Neuronal stem cell (in vitro differentiated cells): ENCODE results near the gene TWF2.

Experiments
- DNase-seq: peaks from one replicate; pipeline ENCODE4 v3.0.0-alpha.2; 2013; ENCODE audit warnings: low spot score
- H2AFZ ChIP-seq: one replicate; pipeline ENCODE4 v1.6.1; 2013; ENCODE audit warnings: mild to moderate bottlenecking, low read length, inconsistent platforms
- H2AK5ac ChIP-seq: 2 replicates; pipeline ENCODE4 v1.6.1; 2013; ENCODE audit warnings: low read depth, mild to moderate bottlenecking, inconsistent platforms, low read length, moderate library complexity, mixed read lengths
- H2BK120ac ChIP-seq: 2 replicates; pipeline ENCODE4 v1.6.1; 2013; ENCODE audit warnings: low read depth, mild to moderate bottlenecking, inconsistent platforms, low read length, moderate library complexity, mixed read lengths
- H2BK12ac ChIP-seq: one replicate; pipeline ENCODE4 v1.6.1; 2013; ENCODE audit warnings: low read length, inconsistent platforms
- H2BK15ac ChIP-seq: 2 replicates; pipeline ENCODE4 v1.6.1; 2013; ENCODE audit warnings: mild to moderate bottlenecking, low read length, inconsistent platforms, mixed read lengths
- H2BK5ac ChIP-seq: one replicate; pipeline ENCODE4 v1.6.1; 2013; ENCODE audit warnings: inconsistent platforms, mild to moderate bottlenecking, low read length, moderate library complexity
- H3K14ac ChIP-seq: one replicate; pipeline ENCODE4 v1.6.1; 2013; ENCODE audit warnings: low read length, inconsistent platforms
- H3K18ac ChIP-seq: 2 replicates; pipeline ENCODE4 v1.6.1; 2013; ENCODE audit warnings: low read length, inconsistent platforms
- H3K23ac ChIP-seq: 2 replicates; pipeline ENCODE4 v1.6.1; 2013; ENCODE audit warnings: low read depth, mild to moderate bottlenecking, mixed read lengths, low read length, inconsistent platforms; ENCODE audit not compliant: poor library complexity
- H3K27ac ChIP-seq: replicated peaks from 3 replicates; pipeline ENCODE4 v1.5.1; 2013; ENCODE audit warnings: low read length, inconsistent platforms
- H3K27me3 ChIP-seq, 3 experiments: 2 replicates each; pipeline ENCODE4 v1.6.1; 2013; ENCODE audit warnings: low read length in 3 of 3, mild to moderate bottlenecking in 2 of 3, inconsistent platforms in 1 of 3, low read depth in 1 of 3, mixed read lengths in 1 of 3, moderate library complexity in 1 of 3; ENCODE audit not compliant: control insufficient read depth in 3 of 3, insufficient read depth in 3 of 3
- H3K36me3 ChIP-seq, 2 donors: replicated peaks in 1 of 2; 2 replicates each; pipeline ENCODE4 v1.6.1; 2013; ENCODE audit warnings: low read length in 2 of 2; ENCODE audit not compliant: control insufficient read depth in 2 of 2, insufficient read depth in 2 of 2
- H3K4ac ChIP-seq: 2 replicates; pipeline ENCODE4 v1.6.1; 2013; ENCODE audit warnings: inconsistent platforms, mild to moderate bottlenecking, low read length, moderate library complexity
- H3K4me1 ChIP-seq, 2 donors: 1 replicate in 1 of 2; 2 replicates in 1 of 2; pipeline ENCODE4 v1.6.1; 2013; ENCODE audit warnings: low read length in 2 of 2, low read depth in 1 of 2; ENCODE audit not compliant: control insufficient read depth in 2 of 2, insufficient read depth in 1 of 2
- H3K4me2 ChIP-seq: one replicate; pipeline ENCODE4 v1.6.1; 2013; ENCODE audit warnings: mild to moderate bottlenecking, low read length, inconsistent platforms; ENCODE audit not compliant: insufficient read depth, poor library complexity, severe bottlenecking
- H3K4me3 ChIP-seq, 2 donors: 2 replicates each; pipeline ENCODE4 v1.5.1; 2013; ENCODE audit warnings: low read length in 2 of 2, mild to moderate bottlenecking in 2 of 2, inconsistent platforms in 1 of 2, moderate library complexity in 1 of 2
- H3K79me1 ChIP-seq: one replicate; pipeline ENCODE4 v1.6.1; 2013; ENCODE audit warnings: low read depth, mild to moderate bottlenecking, inconsistent platforms, low read length, moderate library complexity
- H3K9ac ChIP-seq: one replicate; pipeline ENCODE4 v1.6.1; 2013; ENCODE audit warnings: mild to moderate bottlenecking, low read depth, low read length, inconsistent platforms; ENCODE audit not compliant: poor library complexity
- H3K9me3 ChIP-seq, 2 donors: replicated peaks in 1 of 2; 2 replicates each; pipeline versions ENCODE3 to v1.6.1; 2013; ENCODE audit warnings: low read length in 2 of 2, mild to moderate bottlenecking in 2 of 2, inconsistent platforms in 1 of 2, low read depth in 1 of 2, mixed read lengths in 1 of 2, moderate library complexity in 1 of 2; ENCODE audit not compliant: control insufficient read depth in 2 of 2, insufficient read depth in 1 of 2
- H4K8ac ChIP-seq: one replicate; pipeline ENCODE4 v1.6.1; 2013; ENCODE audit warnings: low read depth, mild to moderate bottlenecking, inconsistent platforms, low read length, moderate library complexity
- H4K91ac ChIP-seq: one replicate; pipeline ENCODE4 v1.6.1; 2013; ENCODE audit warnings: low read length, low read depth, mild to moderate bottlenecking, inconsistent platforms; ENCODE audit not compliant: poor library complexity
- WGBS, 2 donors: extraction: QIAGEN DNeasy Blood & Tissue Kit; methylation state at CpG; one replicate each; pipeline ENCODE4 v1.1.7; 2013; ENCODE audit warnings: missing lambda C conversion rate in 2 of 2, mixed read lengths in 1 of 2; ENCODE audit not compliant: insufficient read length in 2 of 2, insufficient replicate concordance in 1 of 2; ENCODE audit errors: extremely low coverage in 2 of 2; 5-methylcytosine and 5-hydroxymethylcytosine counted together

TWF2 gene

GRCh38 chr3:52269776-52270175 is 30.8 kb upstream of the TWF2 start:
- Histone ChIP-seq H3K79me1 (peaks cover 9% of the 10 kb centered on the region), H4K91ac (no peak overlapping the region), H2BK120ac (no peak overlapping the region), H3K14ac (no peak overlapping the region), H3K23ac (no peak overlapping the region), H3K4ac (no peak overlapping the region), H3K4me1 (no peaks in the 10 kb centered on the region), H2BK5ac (no peak overlapping the region), H3K4me2 (no peak overlapping the region), H3K18ac (no peak overlapping the region), H4K8ac (no peak overlapping the region), H3K36me3 (peaks cover 26 to 99% of the 10 kb centered on the region in 2 donors), H3K9me3 (no peaks in the 10 kb centered on the region), H2BK12ac (no peak overlapping the region), H3K9ac (no peak overlapping the region), H3K4me3 (no peak overlapping the region), H2AFZ (no peak overlapping the region), H2AK5ac (no peak overlapping the region), H3K27ac (no peak overlapping the region), H3K27me3 (no peaks in the 10 kb centered on the region), H2BK15ac (no peak overlapping the region)
- no CpG with 5 or more reads among the region's 3 CpGs for WGBS, 2 donors
- DNase-seq: no peak

- no peak overlapping the region for H3K18ac ChIP-seq
- H3K36me3 ChIP-seq: peaks cover 32 to 99% of the 10 kb centered on the region in 2 donors
- H2BK12ac ChIP-seq: no peak overlapping the region
- H3K79me1 ChIP-seq: peaks cover 9% of the 10 kb centered on the region
- no peak overlapping the region for H2AK5ac ChIP-seq
- H3K4me3 ChIP-seq: no peak overlapping the region
- no peak overlapping the region for H3K4ac ChIP-seq
- no peak overlapping the region for H3K27ac ChIP-seq
- no peaks in the 10 kb centered on the region for H3K27me3 ChIP-seq
- H3K14ac ChIP-seq: no peak overlapping the region
- peak overlapping the region; percentile 51 for H3K9ac ChIP-seq
- no peak overlapping the region for H4K91ac ChIP-seq
- H3K4me2 ChIP-seq: no peak overlapping the region
- no peak for DNase-seq
- no peak overlapping the region for H3K23ac ChIP-seq
- no peaks in the 10 kb centered on the region for H3K9me3 ChIP-seq
- no peak overlapping the region for H2AFZ ChIP-seq
- no peak overlapping the region for H2BK120ac ChIP-seq
- WGBS, 2 donors: no CpG with 5 or more reads among the region's 7 CpGs
- no peaks in the 10 kb centered on the region for H3K4me1 ChIP-seq
- no peak overlapping the region for H4K8ac ChIP-seq
- H2BK15ac ChIP-seq: no peak overlapping the region
- H2BK5ac ChIP-seq: no peak overlapping the region
Measured at GRCh38 chr3:52268036-52268435, 29.1 kb upstream of the TWF2 start.

GRCh38 chr3:52265387-52265786 is 26.4 kb upstream of the TWF2 start:
- Histone ChIP-seq H2BK12ac (no peak overlapping the region), H3K4ac (no peak overlapping the region), H2BK15ac (no peak overlapping the region), H3K23ac (no peak overlapping the region), H4K8ac (no peak overlapping the region), H3K36me3 (peaks cover 31 to 99% of the 10 kb centered on the region in 2 donors), H2AK5ac (no peak overlapping the region), H3K4me1 (no peaks in the 10 kb centered on the region), H4K91ac (no peak overlapping the region), H2AFZ (no peak overlapping the region), H2BK120ac (no peak overlapping the region), H3K27me3 (no peaks in the 10 kb centered on the region), H3K4me3 (no peak overlapping the region), H3K27ac (no peak overlapping the region), H3K4me2 (no peak overlapping the region), H2BK5ac (no peak overlapping the region), H3K14ac (no peak overlapping the region), H3K18ac (no peak overlapping the region), H3K9me3 (no peaks in the 10 kb centered on the region), H3K9ac (no peak overlapping the region), H3K79me1 (peaks cover 4% of the 10 kb centered on the region)
- no CpG with 5 or more reads among the region's 6 CpGs for WGBS, 2 donors
- no peak for DNase-seq

DNA sequence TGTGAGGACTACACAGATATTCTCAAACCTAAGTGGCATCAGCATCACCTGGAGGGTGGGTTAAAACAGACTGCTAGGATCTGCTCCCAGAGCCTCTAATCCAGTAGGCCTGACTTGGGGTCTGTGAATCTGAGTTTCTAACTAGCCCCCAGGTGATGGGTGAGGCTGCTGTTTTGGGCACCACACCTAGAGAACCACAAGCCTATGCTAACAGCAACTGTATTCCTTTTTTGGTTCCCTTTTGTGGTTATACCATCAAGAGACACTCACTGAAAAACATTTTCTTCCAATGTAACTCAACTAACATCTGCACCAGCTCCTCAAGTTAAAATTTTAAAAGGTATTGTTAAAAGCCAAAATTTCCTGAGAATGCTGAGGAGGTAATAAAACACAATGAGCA is 23.5 kb upstream of the TWF2 start:
- peaks cover 46 to 99% of the 10 kb centered on the region in 2 donors for H3K36me3 ChIP-seq
- H3K27me3 ChIP-seq: no peaks in the 10 kb centered on the region
- no peak overlapping the region for H2BK12ac ChIP-seq
- no peaks in the 10 kb centered on the region for H3K4me1 ChIP-seq
- no peak overlapping the region for H2AK5ac ChIP-seq
- H2BK5ac ChIP-seq: no peak overlapping the region
- no peak overlapping the region for H3K4ac ChIP-seq
- H3K4me2 ChIP-seq: no peak overlapping the region
- no peaks in the 10 kb centered on the region for H3K9me3 ChIP-seq
- H2BK120ac ChIP-seq: no peak overlapping the region
- H2BK15ac ChIP-seq: no peak overlapping the region
- no peak overlapping the region for H2AFZ ChIP-seq
- H3K18ac ChIP-seq: no peak overlapping the region
- no peaks in the 10 kb centered on the region for H3K79me1 ChIP-seq
- no peak for DNase-seq
- H3K23ac ChIP-seq: no peak overlapping the region
- no peak overlapping the region for H3K9ac ChIP-seq
- no peak overlapping the region for H4K8ac ChIP-seq
- no peak overlapping the region for H4K91ac ChIP-seq
- no peak overlapping the region for H3K4me3 ChIP-seq
- H3K14ac ChIP-seq: no peak overlapping the region
- no peak overlapping the region for H3K27ac ChIP-seq
